Endodermal cell (in vitro differentiated cells): Measurements from ENCODE around the gene RPH3AL. TPM values are rescaled to one million over a fixed set of nuclear protein-coding genes. Genes with fewer than 3 reads are reported as not detected.
A peak's percentile ranks its signal among the peaks of the same experiment; 100 is the strongest.

Source experiments
- DNase-seq: peaks from one replicate; pipeline ENCODE4 v3.0.0-alpha.2; 2017
- H3K27ac ChIP-seq: 2 replicates; pipeline ENCODE4 v1.5.1; 2013; ENCODE audit warnings: mild to moderate bottlenecking, low read depth, low read length, moderate library complexity
- H3K27me3 ChIP-seq: 2 replicates; pipeline ENCODE4 v1.6.1; 2013; ENCODE audit warnings: mild to moderate bottlenecking, low read length, moderate library complexity; ENCODE audit not compliant: insufficient read depth, control insufficient read depth, poor library complexity, severe bottlenecking
- H3K36me3 ChIP-seq: 2 replicates; pipeline ENCODE4 v1.7.0; 2013; ENCODE audit warnings: mild to moderate bottlenecking, low read length, moderate library complexity; ENCODE audit not compliant: control insufficient read depth, insufficient read depth
- H3K4me1 ChIP-seq: one replicate; pipeline ENCODE4 v1.7.0; 2013; ENCODE audit warnings: low read length; ENCODE audit not compliant: control insufficient read depth, insufficient read depth
- H3K4me3 ChIP-seq: 2 replicates; pipeline ENCODE4 v1.5.1; 2013; ENCODE audit warnings: mild to moderate bottlenecking, low read length, moderate library complexity
- H3K9ac ChIP-seq: 2 replicates; pipeline ENCODE4 v1.6.1; 2013; ENCODE audit warnings: mild to moderate bottlenecking, low read length, moderate library complexity; ENCODE audit not compliant: poor library complexity, severe bottlenecking; ENCODE audit errors: extremely low read depth
- H3K9me3 ChIP-seq: 2 replicates; pipeline ENCODE4 v1.6.1; 2013; ENCODE audit warnings: mild to moderate bottlenecking, low read length, moderate library complexity; ENCODE audit not compliant: control insufficient read depth
- H3K27ac Mint-ChIP-seq: 2 replicates; pipeline ENCODE4 v1.8.0; 2020; ENCODE audit warnings: mixed read lengths
- H3K27me3 Mint-ChIP-seq: 2 replicates; pipeline ENCODE4 v1.8.0; 2021; ENCODE audit warnings: mild to moderate bottlenecking, mixed read lengths; ENCODE audit not compliant: insufficient read depth
- H3K36me3 Mint-ChIP-seq: 2 replicates; pipeline ENCODE4 v1.8.0; 2020; ENCODE audit warnings: low read depth, mixed read lengths
- H3K4me1 Mint-ChIP-seq: 2 replicates; pipeline ENCODE4 v1.8.0; 2020; ENCODE audit warnings: mixed read lengths
- H3K4me3 Mint-ChIP-seq: 2 replicates; pipeline ENCODE4 v1.8.0; 2020; ENCODE audit warnings: mild to moderate bottlenecking, moderate library complexity, mixed read lengths
- H3K9me3 Mint-ChIP-seq: 2 replicates; pipeline ENCODE4 v1.8.0; 2020; ENCODE audit warnings: mild to moderate bottlenecking, mixed read lengths
- CTCF ChIP-seq: fragments of 200-600 bp; sonication (generic); conservative IDR thresholded peaks from 2 replicates; pipeline ENCODE4 v1.5.0; 2021; ENCODE audit warnings: antibody characterized with exemption, mild to moderate bottlenecking
- WGBS, 2 experiments: methylation state at CpG; one replicate each; pipeline versions ENCODE4 v1.1.5 to v1.1.7; 2013; ENCODE audit warnings: missing lambda C conversion rate in 2 of 2, mixed read lengths in 1 of 2; ENCODE audit not compliant: insufficient coverage in 1 of 2, insufficient read length in 1 of 2; 5-methylcytosine and 5-hydroxymethylcytosine counted together
- total RNA-seq, 2 donors: library from RNA; stranded (reverse); fragmentation: NEBNext Ultra II Directional in 1 of 2; extraction: Animal tissue kit (Norgen Biotek cat#: 25700) in 1 of 2; gene quantifications; 2 replicates in 1 of 2; 3 replicates in 1 of 2; pipeline ENCODE4 v1.2.1, GENCODE V29; 2021

Gene RPH3AL
- total RNA-seq, 2 donors from 2014 or later = 14.7 to 16.9 TPM

DNA sequence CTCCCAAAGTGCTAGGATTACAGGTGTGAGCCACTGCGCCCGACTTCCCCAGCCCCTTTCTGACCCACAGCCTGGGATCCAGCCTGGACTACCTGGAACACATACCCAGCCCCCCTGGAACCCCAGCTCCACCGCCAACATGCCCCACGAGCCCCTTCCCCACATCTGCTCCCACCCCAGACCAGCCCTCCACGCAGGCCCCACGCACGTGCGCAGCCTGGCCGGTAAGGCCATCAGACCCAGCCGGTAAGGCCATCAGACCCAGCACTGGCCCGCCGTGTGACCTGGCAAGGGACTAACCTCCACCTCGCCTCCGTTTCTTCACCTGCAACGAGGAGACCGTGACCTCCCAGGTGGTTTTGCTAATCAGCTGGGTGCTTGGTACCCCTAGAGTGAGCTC lies 46.5 kb downstream of the RPH3AL start:
- H3K27me3 Mint-ChIP-seq = no peaks in the 10 kb centered on the region
- H3K9me3 Mint-ChIP-seq = no peaks in the 10 kb centered on the region

GRCh38 chr17:305090-305976 lies 47.3 kb downstream of the RPH3AL start:
- H3K4me1 Mint-ChIP-seq = peaks cover 7% of the 10 kb centered on the region
- H3K4me3 Mint-ChIP-seq = no peak overlapping the region
- H3K36me3 ChIP-seq = no peaks in the 10 kb centered on the region
- no peak overlapping the region for H3K9ac ChIP-seq
- WGBS, 2 experiments = 59 to 65% methylated on average over 13 to 26 of the region's 28 CpGs
- H3K36me3 Mint-ChIP-seq = no peaks in the 10 kb centered on the region
- no peak overlapping the region for H3K27ac ChIP-seq
- DNase-seq = peak; percentile 79
- H3K27me3 Mint-ChIP-seq = no peaks in the 10 kb centered on the region
- H3K4me1 ChIP-seq = no peaks in the 10 kb centered on the region
- peaks cover 23% of the 10 kb centered on the region for H3K27me3 ChIP-seq
- no peak overlapping the region for H3K4me3 ChIP-seq
- TF ChIP-seq CTCF = no peak
- peak overlapping the region; percentile 44 for H3K27ac Mint-ChIP-seq
- no peaks in the 10 kb centered on the region for H3K9me3 ChIP-seq
- H3K9me3 Mint-ChIP-seq = no peaks in the 10 kb centered on the region

More for the DNA sequence above, 46.5 kb downstream of the RPH3AL start:
- Histone ChIP-seq H3K27ac (no peak overlapping the region), H3K4me1 (no peaks in the 10 kb centered on the region), H3K4me3 (no peak overlapping the region), H3K36me3 (no peaks in the 10 kb centered on the region), H3K9ac (no peak overlapping the region), H3K9me3 (no peaks in the 10 kb centered on the region), H3K27me3 (peaks cover 23% of the 10 kb centered on the region)
- no peak overlapping the region for H3K4me3 Mint-ChIP-seq
- peak overlapping the region; percentile 35 for H3K27ac Mint-ChIP-seq
- TF ChIP-seq CTCF = no peak
- no peaks in the 10 kb centered on the region for H3K36me3 Mint-ChIP-seq
- 85 to 91% methylated on average over 9 to 16 of the region's 16 CpGs for WGBS, 2 experiments
- DNase-seq = no peak
- peaks cover 11% of the 10 kb centered on the region for H3K4me1 Mint-ChIP-seq

DNA sequence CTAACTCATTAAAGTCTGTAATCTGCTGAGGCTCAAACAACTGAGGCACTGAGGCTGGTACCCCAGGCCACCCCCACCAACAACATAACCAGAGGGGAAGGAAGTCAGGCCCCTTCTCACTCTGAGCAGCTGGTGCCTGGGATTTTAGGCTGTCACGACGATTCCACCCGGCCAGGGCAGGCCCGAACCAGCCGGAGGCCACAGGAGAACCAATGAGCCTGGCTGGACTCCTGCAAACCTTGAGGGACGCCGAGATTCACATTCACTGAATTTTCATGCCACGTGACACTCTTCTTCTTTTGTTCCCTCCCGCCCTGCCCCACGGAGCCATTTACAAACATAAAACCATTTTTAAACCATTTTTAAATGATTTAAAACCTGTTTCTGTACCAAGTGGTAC lies 48.1 kb downstream of the RPH3AL start:
- Histone ChIP-seq H3K4me3 (no peak overlapping the region), H3K27me3 (peaks cover 23% of the 10 kb centered on the region), H3K27ac (no peak overlapping the region), H3K9me3 (no peaks in the 10 kb centered on the region), H3K36me3 (no peaks in the 10 kb centered on the region), H3K4me1 (no peaks in the 10 kb centered on the region), H3K9ac (no peak overlapping the region)
- peak; percentile 77 for DNase-seq
- 3 to 29% methylated on average over 4 to 10 of the region's 10 CpGs for WGBS, 2 experiments
- Mint-ChIP-seq H3K36me3 (no peaks in the 10 kb centered on the region), H3K4me1 (peaks cover 5% of the 10 kb centered on the region), H3K27me3 (no peaks in the 10 kb centered on the region), H3K9me3 (no peaks in the 10 kb centered on the region), H3K4me3 (peak overlapping the region; percentile 8), H3K27ac (peak overlapping the region; percentile 12)
- TF ChIP-seq CTCF = no peak
